ENCODE data around the gene GPR132. TPM values are rescaled to one million over a fixed set of nuclear protein-coding genes. Genes with fewer than 3 reads are reported as not detected.
A peak's percentile ranks its signal among the peaks of the same experiment; 100 is the strongest.

GPR132 gene
- total and polyA plus RNA-seq, 2 of the 8 experiments (the other 6 are each of a cell fraction or from before 2014, with no cell fraction given) = 0.11 TPM; not detected in 1

- Histone ChIP-seq H3K18ac (ENCODE audit: extremely low read depth, low read length) (peak overlapping the region; percentile 79; the same call in 1 of the 2 replicates), H3K4me2 (ENCODE audit: insufficient read depth in 1 of 2, low read depth in 2 of 2, low read length in 2 of 2) (peak overlapping the region; percentile 41 to 88; a peak in 2 of 4 replicates), H3K79me2 (ENCODE audit: control insufficient read depth in 1 of 2, insufficient read depth in 2 of 2, low read length in 2 of 2) (no peaks in the 10 kb centered on the region), H3K4ac (replicated peaks; ENCODE audit: insufficient read length, low read depth, low read length) (no peak overlapping the region), H3K36me3 (ENCODE audit: control insufficient read depth in 2 of 4, insufficient read depth in 4 of 4, low read length in 3 of 4) (no peaks in the 10 kb centered on the region), H3K23me2 (ENCODE audit: low read depth, low read length) (peaks cover 7% of the 10 kb centered on the region; the same call in 1 of the 2 replicates), H3K27ac (ENCODE audit: low read depth, low read length) (no peak overlapping the region), H4K20me1 (replicated peaks in 1 of 2; ENCODE audit: control insufficient read depth in 1 of 2, insufficient read depth in 2 of 2, low read length in 2 of 2) (no peaks in the 10 kb centered on the region), H4K91ac (replicated peaks; ENCODE audit: insufficient read length, low read length) (no peak overlapping the region), H3K4me1 (replicated peaks in 1 of 4; ENCODE audit: control insufficient read depth in 3 of 4, insufficient read depth in 4 of 4, low read length in 3 of 4) (peaks cover 0 to 21% (median 14%) of the 10 kb centered on the region in 4 experiments; a peak in 6 of 7 replicates), H2BK12ac (ENCODE audit: low read depth, low read length) (peak overlapping the region; percentile 91; the same call in 1 of the 2 replicates), H2BK15ac (ENCODE audit: low read length) (no peak overlapping the region), H3K79me1 (ENCODE audit: low read depth, low read length) (no peaks in the 10 kb centered on the region), H3K4me3 (ENCODE audit: extremely low read depth in 1 of 4, insufficient read depth in 2 of 4, low read depth in 3 of 4, low read length in 4 of 4) (peak overlapping the region in 1 of 4 experiments; percentile 51; a peak in 1 of 8 replicates), H3K9me3 (ENCODE audit: insufficient read depth in 2 of 2, low read depth in 1 of 2, low read length in 1 of 2) (no peaks in the 10 kb centered on the region), H2BK120ac (replicated peaks; ENCODE audit: low read depth, low read length) (no peak overlapping the region), H3K27me3 (replicated peaks in 1 of 4; ENCODE audit: control insufficient read depth in 3 of 4, extremely low read depth in 1 of 4, insufficient read depth in 3 of 4, low read length in 3 of 4) (peaks cover 2 to 27% (median 19%) of the 10 kb centered on the region in 4 experiments; a peak in 5 of 7 replicates), H2AK5ac (ENCODE audit: low read depth, low read length) (peak overlapping the region; percentile 47; the same call in 1 of the 2 replicates), H3K23ac (ENCODE audit: insufficient read length) (no peak overlapping the region), H2AFZ (ENCODE audit: low read length) (no peak overlapping the region), H3K56ac (replicated peaks; ENCODE audit: insufficient read length, low read depth, low read length) (no peak overlapping the region), H3K9ac (replicated peaks in 1 of 4; ENCODE audit: extremely low read depth in 1 of 4, low read depth in 3 of 4, low read length in 3 of 4) (no peak overlapping the region), H2BK5ac (ENCODE audit: low read depth, low read length) (no peak overlapping the region), H4K8ac (ENCODE audit: extremely low read depth, insufficient read depth, low read length) (no peak overlapping the region), H2BK20ac (ENCODE audit: low read length) (no peak overlapping the region), H4K5ac (ENCODE audit: insufficient read length, low read depth, low read length) (no peak overlapping the region), H3K14ac (ENCODE audit: insufficient read length) (no peak overlapping the region)
- ChIA-PET CTCF (ENCODE audit: partially characterized antibody) (interaction anchor here (0.9 to 2.7 kb wide), 4 partner anchors 10 to 287 kb away, joined by 3 to 20 read pairs (median 7); no protein-coding TSS in a partner anchor), POLR2A (ENCODE audit: partially characterized antibody) (no interaction called here)
- no peak for DNase-seq (ENCODE audit: low read depth in 1 of 2, low spot score in 2 of 2)
- WGBS, 2 experiments (ENCODE audit: extremely low coverage in 1 of 2, insufficient coverage in 1 of 2, insufficient read length in 1 of 2, insufficient replicate concordance in 2 of 2, low coverage in 1 of 2, low lambda C conversion rate in 2 of 2, missing lambda C conversion rate in 1 of 2) = 49% methylated on average over 15 of the region's 15 CpGs; no CpG with 5 or more reads in 1 of the 2 experiments
- TF ChIP-seq RNF2 (IDR thresholded peaks at IDR 0.05; ENCODE audit: borderline replicate concordance, low read depth, low read length, missing control alignments, poor library complexity, severe bottlenecking) = no peak
- no peak for TF ChIP-seq JUN (IDR thresholded peaks at IDR 0.05; ENCODE audit: low read depth, low read length)
- TF ChIP-seq RAD21 (IDR thresholded peaks at IDR 0.05 in 1 of 2, conservative IDR thresholded peaks at IDR 0.05 in 1 of 2; ENCODE audit: low read depth in 2 of 2, low read length in 2 of 2) = no peak
- peak; percentile 8 for TF ChIP-seq KDM4A (IDR thresholded peaks at IDR 0.05; ENCODE audit: low read depth, low read length, severe bottlenecking)
- TF ChIP-seq SP2 (IDR thresholded peaks at IDR 0.05; ENCODE audit: low read length) = no peak
- TF ChIP-seq HDAC2 (IDR thresholded peaks at IDR 0.05; ENCODE audit: borderline replicate concordance in 1 of 2, low read depth in 2 of 2, low read length in 2 of 2) = no peak
- no peak for FAIRE-seq
Observed at GRCh38 chr14:105055334-105055733, 9.9 kb downstream of the GPR132 start.

Measured in H1 (cell line).